GM23338 (cell line): ENCODE results near the gene ME3. TPM values are rescaled to one million over a fixed set of nuclear protein-coding genes. Genes with fewer than 3 reads are reported as not detected.

ENCODE experiments used
- ATAC-seq: fragments of 200-7000 bp; cut with Tn5 transposase; 3 replicates; pipeline ENCODE4 v1.9.1; 2020
- DNase-seq: peaks from one replicate; pipeline ENCODE4 v3.0.0-alpha.2; 2015; ENCODE audit warnings: low spot score
- H2AFZ ChIP-seq: fragments of 200-600 bp; sonication (generic); 2 replicates; pipeline ENCODE4 v1.8.0; 2016; ENCODE audit warnings: antibody characterized with exemption, mild to moderate bottlenecking, moderate library complexity
- H3F3A ChIP-seq: fragments of 200-600 bp; sonication (generic); replicated peaks from 2 replicates; pipeline ENCODE4 v1.8.0; 2017; ENCODE audit warnings: antibody characterized with exemption, mixed run types, low read depth
- H3K27ac ChIP-seq: fragments of 200-600 bp; sonication (generic); 2 replicates; pipeline ENCODE4 v1.6.1; 2016; ENCODE audit warnings: low read depth
- H3K27me3 ChIP-seq: fragments of 200-600 bp; sonication (generic); 2 replicates; pipeline ENCODE4 v1.8.0; 2016; ENCODE audit warnings: mild to moderate bottlenecking, mixed run types, moderate library complexity; ENCODE audit not compliant: insufficient read depth
- H3K36me3 ChIP-seq: fragments of 200-600 bp; sonication (generic); 2 replicates; pipeline ENCODE4 v1.8.0; 2016; ENCODE audit warnings: mild to moderate bottlenecking; ENCODE audit not compliant: insufficient read depth
- H3K4me1 ChIP-seq: fragments of 200-600 bp; sonication (generic); 2 replicates; pipeline ENCODE4 v1.8.0; 2016; ENCODE audit warnings: mild to moderate bottlenecking, moderate library complexity; ENCODE audit not compliant: insufficient read depth
- H3K4me2 ChIP-seq: fragments of 200-600 bp; sonication (generic); 2 replicates; pipeline ENCODE4 v1.7.1; 2017; ENCODE audit warnings: mixed run types
- H3K4me3 ChIP-seq: fragments of 200-600 bp; sonication (generic); 2 replicates; pipeline ENCODE4 v1.6.1; 2016; ENCODE audit warnings: mixed run types
- H3K79me2 ChIP-seq: fragments of 200-600 bp; sonication (generic); replicated peaks from 2 replicates; pipeline ENCODE4 v1.8.0; 2017; ENCODE audit warnings: mild to moderate bottlenecking; ENCODE audit not compliant: insufficient read depth
- H3K9me2 ChIP-seq: fragments of 200-600 bp; sonication (generic); 2 replicates; pipeline ENCODE4 v1.8.0; 2017; ENCODE audit not compliant: insufficient read depth
- H4K20me1 ChIP-seq: fragments of 200-600 bp; sonication (generic); replicated peaks from 2 replicates; pipeline ENCODE4 v1.8.0; 2017; ENCODE audit warnings: mild to moderate bottlenecking; ENCODE audit not compliant: insufficient read depth
- H3K27ac Mint-ChIP-seq: 2 replicates; pipeline ENCODE4 v1.8.0; 2020; ENCODE audit warnings: inconsistent platforms, mild to moderate bottlenecking, moderate library complexity, mixed read lengths
- H3K27me3 Mint-ChIP-seq: 3 replicates; pipeline ENCODE4 v1.8.0; 2022; ENCODE audit warnings: low read depth, mild to moderate bottlenecking, moderate library complexity, mixed read lengths, inconsistent platforms; ENCODE audit not compliant: insufficient read depth, poor library complexity
- H3K36me3 Mint-ChIP-seq: 3 replicates; pipeline ENCODE4 v1.8.0; 2021; ENCODE audit warnings: low read depth, mild to moderate bottlenecking, inconsistent platforms, moderate library complexity, mixed read lengths
- H3K4me1 Mint-ChIP-seq: 3 replicates; pipeline ENCODE4 v1.8.0; 2020; ENCODE audit warnings: mild to moderate bottlenecking, inconsistent platforms, mixed read lengths
- H3K4me3 Mint-ChIP-seq: 3 replicates; pipeline ENCODE4 v1.8.0; 2021; ENCODE audit warnings: moderate library complexity, mild to moderate bottlenecking, inconsistent platforms, mixed read lengths
- H3K9me3 Mint-ChIP-seq: 3 replicates; pipeline ENCODE4 v1.8.0; 2020; ENCODE audit warnings: moderate library complexity, mild to moderate bottlenecking, inconsistent platforms, mixed read lengths
- CREB1 ChIP-seq: fragments of 250-450 bp; sonication (Bioruptor Pico); IDR thresholded peaks from 2 replicates; pipeline ENCODE4 v1.5.0; 2020; ENCODE audit warnings: low read depth, mild to moderate bottlenecking, moderate library complexity
- EZH2 ChIP-seq: fragments of 200-600 bp; sonication (generic); IDR thresholded peaks from one replicate; pipeline ENCODE4 v1.8.0; 2017; ENCODE audit warnings: antibody characterized with exemption, mild to moderate bottlenecking, low read depth; ENCODE audit not compliant: unreplicated experiment
- EZH2phosphoT487 ChIP-seq: fragments of 200-600 bp; sonication (generic); IDR thresholded peaks from one replicate; pipeline ENCODE4 v1.8.1; 2018; ENCODE audit warnings: antibody characterized with exemption; ENCODE audit not compliant: unreplicated experiment
- JUNB ChIP-seq: IDR thresholded peaks from one replicate; pipeline ENCODE4 v1.6.1; 2016; ENCODE audit warnings: antibody characterized with exemption; ENCODE audit not compliant: unreplicated experiment
- NANOG ChIP-seq: IDR thresholded peaks from 2 replicates; pipeline ENCODE4 v1.6.1; 2016; ENCODE audit warnings: antibody characterized with exemption, borderline replicate concordance
- POLR2AphosphoS5 ChIP-seq: IDR thresholded peaks from 2 replicates; pipeline ENCODE4 v1.6.1; 2016; ENCODE audit warnings: antibody characterized with exemption, low read depth
- STAT1 ChIP-seq: IDR thresholded peaks from one replicate; pipeline ENCODE4 v1.6.1; 2016; ENCODE audit warnings: antibody characterized with exemption; ENCODE audit not compliant: unreplicated experiment
- ZNF114 ChIP-seq: fragments of 250-450 bp; sonication (Bioruptor Pico); IDR thresholded peaks from 2 replicates; pipeline ENCODE4 v1.5.0; 2020; ENCODE audit warnings: mild to moderate bottlenecking, moderate library complexity
- ZNF331 ChIP-seq: fragments of 250-450 bp; sonication (Bioruptor Pico); IDR thresholded peaks from 2 replicates; pipeline ENCODE4 v1.5.0; 2020; ENCODE audit warnings: low read depth, mild to moderate bottlenecking, moderate library complexity
- ZNF462 ChIP-seq: fragments of 250-450 bp; sonication (Bioruptor Pico); IDR thresholded peaks from 2 replicates; pipeline ENCODE4 v1.5.0; 2020; ENCODE audit warnings: mild to moderate bottlenecking, moderate library complexity
- polyA plus RNA-seq: library from polyadenylated mRNA; unstranded; fragments of >200 nt; fragmentation: Nextera tagmentation; extraction: Ambion mirVana; gene quantifications from 2 replicates; pipeline ENCODE4 v1.2.1, GENCODE V29; 2016
- total RNA-seq: library from RNA; depleted of rRNA; stranded (reverse); fragments of >200 nt; shearing (Covaris generic); gene quantifications from 2 replicates; pipeline ENCODE4 v1.2.3, GENCODE V29; 2014
- TF ChIP-seq, protein P1 (sequence below): IDR thresholded peaks from one replicate; pipeline ENCODE4 v1.6.1; 2018; ENCODE audit warnings: antibody characterized with exemption; ENCODE audit not compliant: unreplicated experiment
- TF ChIP-seq, protein P2 (sequence below), 2 experiments: fragments of 200-600 bp in 1 of 2; sonication (generic) in 1 of 2; conservative IDR thresholded peaks; 2 replicates each; pipeline versions ENCODE4 v1.5.1 to v1.6.1; 2016 to 2017; ENCODE audit warnings: antibody characterized with exemption in 2 of 2, low read depth in 2 of 2, mild to moderate bottlenecking in 2 of 2, moderate library complexity in 1 of 2
- TF ChIP-seq, protein P3 (sequence below): IDR thresholded peaks from 2 replicates; pipeline ENCODE4 v1.6.1; 2016; ENCODE audit warnings: antibody characterized with exemption

ME3 gene
- total and polyA plus RNA-seq, 2 experiments from 2014 or later = 1.3 to 4.0 TPM

- no peak overlapping the region for H2AFZ ChIP-seq
- no peaks in the 10 kb centered on the region for H3K27me3 Mint-ChIP-seq
- no peak overlapping the region for H3K27ac Mint-ChIP-seq
Observed at GRCh38 chr11:86513138-86513537, 159.3 kb downstream of the ME3 start.

More at GRCh38 chr11:86513138-86513537, 159.3 kb downstream of the ME3 start:
- H3K36me3 Mint-ChIP-seq = no peaks in the 10 kb centered on the region
- Histone ChIP-seq H3K36me3 (0 out of 2 replicates have a peak, but pooled peaks cover 6% of the 10 kb centered on the region), H3K27ac (no peak overlapping the region), H3K9me2 (peaks cover 15% of the 10 kb centered on the region; the same call in 1 of the 2 replicates), H3K4me2 (peak overlapping the region; percentile 53), H3K4me3 (no peak overlapping the region), H3K4me1 (peaks cover 22% of the 10 kb centered on the region), H3K79me2 (no peaks in the 10 kb centered on the region), H3F3A (no peaks in the 10 kb centered on the region), H3K27me3 (no peaks in the 10 kb centered on the region), H4K20me1 (no peaks in the 10 kb centered on the region)
- TF ChIP-seq EZH2 (no peak), ZNF331 (CRISPR knock-in tag) (no peak), ZNF462 (CRISPR knock-in tag) (no peak), NANOG (no peak), POLR2AphosphoS5 (no peak), ZNF114 (CRISPR knock-in tag) (no peak), CREB1 (CRISPR knock-in tag) (no peak), STAT1 (no peak), JUNB (no peak), EZH2phosphoT487 (no peak)
- TF ChIP-seq, protein P1, sequence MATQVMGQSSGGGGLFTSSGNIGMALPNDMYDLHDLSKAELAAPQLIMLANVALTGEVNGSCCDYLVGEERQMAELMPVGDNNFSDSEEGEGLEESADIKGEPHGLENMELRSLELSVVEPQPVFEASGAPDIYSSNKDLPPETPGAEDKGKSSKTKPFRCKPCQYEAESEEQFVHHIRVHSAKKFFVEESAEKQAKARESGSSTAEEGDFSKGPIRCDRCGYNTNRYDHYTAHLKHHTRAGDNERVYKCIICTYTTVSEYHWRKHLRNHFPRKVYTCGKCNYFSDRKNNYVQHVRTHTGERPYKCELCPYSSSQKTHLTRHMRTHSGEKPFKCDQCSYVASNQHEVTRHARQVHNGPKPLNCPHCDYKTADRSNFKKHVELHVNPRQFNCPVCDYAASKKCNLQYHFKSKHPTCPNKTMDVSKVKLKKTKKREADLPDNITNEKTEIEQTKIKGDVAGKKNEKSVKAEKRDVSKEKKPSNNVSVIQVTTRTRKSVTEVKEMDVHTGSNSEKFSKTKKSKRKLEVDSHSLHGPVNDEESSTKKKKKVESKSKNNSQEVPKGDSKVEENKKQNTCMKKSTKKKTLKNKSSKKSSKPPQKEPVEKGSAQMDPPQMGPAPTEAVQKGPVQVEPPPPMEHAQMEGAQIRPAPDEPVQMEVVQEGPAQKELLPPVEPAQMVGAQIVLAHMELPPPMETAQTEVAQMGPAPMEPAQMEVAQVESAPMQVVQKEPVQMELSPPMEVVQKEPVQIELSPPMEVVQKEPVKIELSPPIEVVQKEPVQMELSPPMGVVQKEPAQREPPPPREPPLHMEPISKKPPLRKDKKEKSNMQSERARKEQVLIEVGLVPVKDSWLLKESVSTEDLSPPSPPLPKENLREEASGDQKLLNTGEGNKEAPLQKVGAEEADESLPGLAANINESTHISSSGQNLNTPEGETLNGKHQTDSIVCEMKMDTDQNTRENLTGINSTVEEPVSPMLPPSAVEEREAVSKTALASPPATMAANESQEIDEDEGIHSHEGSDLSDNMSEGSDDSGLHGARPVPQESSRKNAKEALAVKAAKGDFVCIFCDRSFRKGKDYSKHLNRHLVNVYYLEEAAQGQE = no peak
- TF ChIP-seq, protein P2, sequence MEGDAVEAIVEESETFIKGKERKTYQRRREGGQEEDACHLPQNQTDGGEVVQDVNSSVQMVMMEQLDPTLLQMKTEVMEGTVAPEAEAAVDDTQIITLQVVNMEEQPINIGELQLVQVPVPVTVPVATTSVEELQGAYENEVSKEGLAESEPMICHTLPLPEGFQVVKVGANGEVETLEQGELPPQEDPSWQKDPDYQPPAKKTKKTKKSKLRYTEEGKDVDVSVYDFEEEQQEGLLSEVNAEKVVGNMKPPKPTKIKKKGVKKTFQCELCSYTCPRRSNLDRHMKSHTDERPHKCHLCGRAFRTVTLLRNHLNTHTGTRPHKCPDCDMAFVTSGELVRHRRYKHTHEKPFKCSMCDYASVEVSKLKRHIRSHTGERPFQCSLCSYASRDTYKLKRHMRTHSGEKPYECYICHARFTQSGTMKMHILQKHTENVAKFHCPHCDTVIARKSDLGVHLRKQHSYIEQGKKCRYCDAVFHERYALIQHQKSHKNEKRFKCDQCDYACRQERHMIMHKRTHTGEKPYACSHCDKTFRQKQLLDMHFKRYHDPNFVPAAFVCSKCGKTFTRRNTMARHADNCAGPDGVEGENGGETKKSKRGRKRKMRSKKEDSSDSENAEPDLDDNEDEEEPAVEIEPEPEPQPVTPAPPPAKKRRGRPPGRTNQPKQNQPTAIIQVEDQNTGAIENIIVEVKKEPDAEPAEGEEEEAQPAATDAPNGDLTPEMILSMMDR (conservative IDR thresholded peaks at IDR 0.05; ENCODE audit: low read depth in 2 of 2) = no peak
- TF ChIP-seq, protein P3, sequence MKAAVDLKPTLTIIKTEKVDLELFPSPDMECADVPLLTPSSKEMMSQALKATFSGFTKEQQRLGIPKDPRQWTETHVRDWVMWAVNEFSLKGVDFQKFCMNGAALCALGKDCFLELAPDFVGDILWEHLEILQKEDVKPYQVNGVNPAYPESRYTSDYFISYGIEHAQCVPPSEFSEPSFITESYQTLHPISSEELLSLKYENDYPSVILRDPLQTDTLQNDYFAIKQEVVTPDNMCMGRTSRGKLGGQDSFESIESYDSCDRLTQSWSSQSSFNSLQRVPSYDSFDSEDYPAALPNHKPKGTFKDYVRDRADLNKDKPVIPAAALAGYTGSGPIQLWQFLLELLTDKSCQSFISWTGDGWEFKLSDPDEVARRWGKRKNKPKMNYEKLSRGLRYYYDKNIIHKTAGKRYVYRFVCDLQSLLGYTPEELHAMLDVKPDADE = no peak
- no peak for ATAC-seq
- no peak for DNase-seq
- H3K9me3 Mint-ChIP-seq = no peaks in the 10 kb centered on the region
- H3K4me1 Mint-ChIP-seq = peaks cover 9% of the 10 kb centered on the region
- no peak overlapping the region for H3K4me3 Mint-ChIP-seq
